HG02840 (cell line): ENCODE measurements around the gene RASA4B.
A peak's percentile ranks its signal among the peaks of the same experiment; 100 is the strongest.
"Not testable (repeated sequence)": the region's sequence is repeated elsewhere in the genome, so short reads cannot be mapped to it uniquely, and the experiment has no call there.

Experiments used
- ATAC-seq: cut with Tn5 transposase; IDR thresholded peaks from one replicate; pipeline ENCODE4 v1.9.1; 2021; ENCODE audit warnings: mild to moderate bottlenecking, moderate library complexity, moderate number of reproducible peaks; ENCODE audit not compliant: unreplicated experiment, low FRiP score

Gene RASA4B

DNA sequence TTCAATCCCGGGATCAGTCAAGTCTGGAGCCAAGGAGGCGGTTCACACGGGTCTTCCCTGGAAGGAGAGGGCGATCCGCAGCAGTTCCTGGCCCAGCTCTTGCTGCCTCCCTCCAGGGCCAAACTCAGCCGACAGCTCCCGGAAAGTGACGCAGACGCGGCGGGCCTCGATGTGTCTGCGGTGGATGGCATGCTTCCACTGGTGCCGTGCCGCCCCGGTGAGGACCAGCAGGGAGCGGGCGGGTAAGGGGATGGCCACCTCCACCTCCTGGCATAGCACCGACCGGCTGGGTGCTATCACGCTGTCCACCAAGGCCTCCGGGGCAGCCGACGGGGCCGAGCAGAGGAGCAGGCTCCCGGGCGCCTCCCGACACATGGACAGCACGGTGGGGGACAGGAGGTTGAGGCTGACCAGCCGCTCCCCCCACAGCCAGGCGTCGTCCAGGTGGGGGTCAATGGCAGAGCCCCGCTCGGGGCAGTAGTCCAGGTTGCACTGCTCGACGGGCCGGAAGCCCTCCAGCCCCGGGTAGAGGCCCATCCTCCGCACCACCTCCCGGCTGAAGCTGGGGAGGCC lies 60.1 kb downstream of the RASA4B start:
- no peak for ATAC-seq

- ATAC-seq = no peak
Measured at GRCh38 chr7:102456327-102456726, 61.2 kb downstream of the RASA4B start.

- ATAC-seq = no peak
Measured at GRCh38 chr7:102455596-102455995, 62.0 kb downstream of the RASA4B start.

DNA sequence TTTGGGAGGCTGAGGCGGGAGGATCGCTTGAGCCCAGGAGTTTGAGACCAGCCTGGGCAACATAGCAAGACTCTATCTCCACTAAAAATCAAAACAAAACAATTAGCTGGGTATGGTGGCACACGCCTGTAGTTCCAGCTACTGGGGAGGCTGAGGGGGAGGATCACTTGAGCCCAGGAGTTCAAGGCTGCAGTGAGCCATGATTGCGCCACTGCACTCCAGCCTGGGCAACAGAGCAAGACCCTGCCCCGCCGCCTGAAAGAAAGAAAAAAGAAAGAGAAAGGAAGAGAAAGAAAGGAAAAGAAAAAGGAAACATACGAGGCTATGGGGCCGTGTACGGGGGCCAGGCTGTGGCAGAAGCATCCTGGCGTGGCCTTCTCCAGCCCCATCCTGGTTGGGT lies 62.6 kb downstream of the RASA4B start:
- ATAC-seq = not testable (repeated sequence)

DNA sequence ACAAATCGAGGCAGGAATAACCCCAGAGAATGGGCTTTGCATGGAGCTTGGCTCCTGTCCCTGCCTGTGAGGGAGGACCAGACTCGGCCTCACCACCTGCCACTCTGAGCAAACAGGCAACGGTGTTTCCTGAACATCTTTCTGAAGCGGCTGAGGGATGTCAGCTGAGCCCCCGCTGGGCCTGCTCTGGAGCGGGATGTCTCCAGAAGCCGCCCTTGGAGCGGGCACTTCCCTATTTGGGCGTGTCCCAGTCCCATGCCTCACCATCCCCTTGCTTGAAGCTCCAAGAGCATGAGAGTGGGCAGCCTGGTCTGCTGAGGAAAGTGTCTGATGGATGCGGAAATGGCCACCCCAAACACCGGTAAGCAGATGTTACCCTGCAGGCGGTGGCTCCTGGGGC lies 63.1 kb downstream of the RASA4B start:
- no peak for ATAC-seq

- ATAC-seq = no peak
Measured at GRCh38 chr7:102453319-102453718, 64.3 kb downstream of the RASA4B start.

DNA sequence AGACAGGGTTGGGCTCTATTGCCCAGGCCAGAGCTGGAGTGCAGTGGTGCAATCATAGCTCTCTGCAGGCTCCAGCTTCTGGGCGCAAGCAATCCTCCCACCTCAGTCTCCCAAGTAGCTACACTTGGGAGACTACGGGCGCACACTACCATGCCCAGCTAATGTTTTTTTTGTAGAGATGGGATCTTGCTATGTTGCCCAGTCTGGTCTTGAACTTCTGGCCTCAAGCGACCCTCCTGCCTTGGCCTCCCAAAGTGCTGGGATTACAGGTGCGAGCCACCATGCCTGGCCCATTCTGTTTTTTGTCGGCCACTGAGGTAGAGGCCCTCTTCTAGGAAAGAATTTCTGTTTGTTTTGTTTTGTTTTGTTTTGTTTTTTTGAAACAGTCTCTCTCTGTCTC lies 65.1 kb downstream of the RASA4B start:
- ATAC-seq = no peak

DNA sequence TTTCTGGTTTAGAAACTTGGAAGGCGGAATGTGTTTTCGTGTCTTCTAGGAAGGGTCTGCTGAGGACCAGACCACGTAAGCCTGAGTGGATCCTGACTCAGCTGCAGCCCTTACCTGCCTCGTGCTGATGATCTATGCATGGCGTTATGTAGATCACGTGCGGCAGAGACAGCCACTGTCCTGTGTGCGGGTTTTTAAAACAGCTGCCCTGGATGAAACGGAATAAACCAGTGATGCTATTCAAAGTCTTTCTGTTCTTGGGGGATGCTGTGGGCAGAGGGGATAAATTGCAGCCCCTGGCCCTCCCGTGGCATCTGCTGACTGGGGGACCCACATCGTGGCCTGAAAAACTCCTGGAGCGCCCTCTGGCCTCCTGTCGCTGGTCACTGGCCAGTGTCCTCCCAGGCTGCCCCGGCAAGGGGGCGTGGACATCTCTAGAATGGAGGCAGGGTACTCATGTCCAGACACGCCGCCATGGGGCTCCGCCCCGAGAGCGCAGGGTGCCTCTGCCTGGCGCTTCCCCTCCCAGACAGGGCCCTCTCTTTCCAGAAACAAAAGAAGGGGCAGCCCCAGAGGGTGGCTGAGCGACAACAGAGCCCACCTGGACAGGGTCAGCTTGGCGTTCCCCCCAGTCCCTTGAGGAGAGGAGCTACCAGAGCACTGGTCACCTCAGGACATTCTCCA lies 66.1 kb downstream of the RASA4B start:
- no peak for ATAC-seq

- ATAC-seq = no peak
Measured at GRCh38 chr7:102450242-102450641, 67.3 kb downstream of the RASA4B start.

- no peak for ATAC-seq
Measured at GRCh38 chr7:102449136-102449535, 68.4 kb downstream of the RASA4B start.

GRCh38 chr7:102447311-102447710 lies 70.3 kb downstream of the RASA4B start:
- no peak for ATAC-seq

- no peak for ATAC-seq
Measured at GRCh38 chr7:102446387-102447156, 71.0 kb downstream of the RASA4B start.

DNA sequence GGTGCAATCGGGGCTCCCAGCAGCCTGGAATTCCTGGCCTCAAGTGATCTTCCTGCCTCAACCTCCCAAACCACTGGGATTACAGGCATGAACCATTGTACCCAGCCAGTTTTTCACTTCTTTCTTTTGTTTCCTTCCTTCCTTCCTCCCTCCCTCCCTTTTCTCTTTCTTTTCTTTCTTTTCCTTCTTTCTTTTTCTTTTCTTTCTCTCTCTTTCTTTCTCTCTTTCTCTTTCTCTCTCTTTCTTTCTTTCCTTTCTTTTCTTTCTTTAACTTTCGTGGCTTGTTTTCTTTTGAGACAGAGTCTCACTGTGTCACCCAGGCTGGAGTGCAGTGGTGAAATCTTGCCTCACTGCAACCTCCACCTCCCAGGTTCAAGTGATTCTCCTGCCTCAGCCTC lies 71.9 kb downstream of the RASA4B start:
- ATAC-seq = no peak

DNA sequence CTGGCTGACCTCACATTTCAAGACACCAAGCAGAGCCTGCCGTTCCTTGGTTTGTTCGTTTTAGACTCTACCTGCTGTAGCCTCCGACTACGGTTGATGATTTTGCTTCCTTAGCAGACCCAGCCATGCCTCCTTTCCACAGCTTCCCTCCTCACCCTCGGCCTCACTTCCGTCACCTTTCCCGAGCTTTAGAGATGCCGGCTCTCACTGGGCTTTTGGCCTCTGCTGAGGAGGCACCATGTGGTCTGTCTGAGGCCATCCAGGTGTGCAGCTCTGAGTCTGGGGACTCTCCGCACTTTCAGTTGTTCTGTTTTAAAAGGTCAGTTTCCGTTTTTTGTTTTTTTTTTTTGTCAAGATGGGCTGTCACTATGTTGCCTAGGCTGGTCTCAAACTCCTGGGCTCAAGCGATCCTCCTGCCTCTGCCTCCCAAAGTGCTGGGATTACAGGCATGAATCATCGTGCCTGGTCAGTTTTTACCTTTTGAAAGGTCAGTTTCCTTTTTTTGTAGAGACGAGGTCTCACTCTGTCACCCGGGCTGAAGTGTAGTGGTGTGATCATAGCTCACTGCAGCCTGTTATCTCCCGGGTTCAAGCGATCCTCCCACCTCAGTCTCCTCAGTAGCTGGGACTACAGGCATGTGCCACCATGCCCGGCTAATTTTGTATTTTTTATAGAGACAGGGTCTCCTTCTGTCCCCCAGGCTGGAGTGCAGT lies 72.5 kb downstream of the RASA4B start:
- ATAC-seq = peak; percentile 33

GRCh38 chr7:102439963-102440795 lies 77.4 kb downstream of the RASA4B start:
- no peak for ATAC-seq

- ATAC-seq = no peak
Measured at GRCh38 chr7:102436118-102436517, 81.5 kb downstream of the RASA4B start.

GRCh38 chr7:102434039-102434486 lies 83.5 kb downstream of the RASA4B start:
- no peak for ATAC-seq

DNA sequence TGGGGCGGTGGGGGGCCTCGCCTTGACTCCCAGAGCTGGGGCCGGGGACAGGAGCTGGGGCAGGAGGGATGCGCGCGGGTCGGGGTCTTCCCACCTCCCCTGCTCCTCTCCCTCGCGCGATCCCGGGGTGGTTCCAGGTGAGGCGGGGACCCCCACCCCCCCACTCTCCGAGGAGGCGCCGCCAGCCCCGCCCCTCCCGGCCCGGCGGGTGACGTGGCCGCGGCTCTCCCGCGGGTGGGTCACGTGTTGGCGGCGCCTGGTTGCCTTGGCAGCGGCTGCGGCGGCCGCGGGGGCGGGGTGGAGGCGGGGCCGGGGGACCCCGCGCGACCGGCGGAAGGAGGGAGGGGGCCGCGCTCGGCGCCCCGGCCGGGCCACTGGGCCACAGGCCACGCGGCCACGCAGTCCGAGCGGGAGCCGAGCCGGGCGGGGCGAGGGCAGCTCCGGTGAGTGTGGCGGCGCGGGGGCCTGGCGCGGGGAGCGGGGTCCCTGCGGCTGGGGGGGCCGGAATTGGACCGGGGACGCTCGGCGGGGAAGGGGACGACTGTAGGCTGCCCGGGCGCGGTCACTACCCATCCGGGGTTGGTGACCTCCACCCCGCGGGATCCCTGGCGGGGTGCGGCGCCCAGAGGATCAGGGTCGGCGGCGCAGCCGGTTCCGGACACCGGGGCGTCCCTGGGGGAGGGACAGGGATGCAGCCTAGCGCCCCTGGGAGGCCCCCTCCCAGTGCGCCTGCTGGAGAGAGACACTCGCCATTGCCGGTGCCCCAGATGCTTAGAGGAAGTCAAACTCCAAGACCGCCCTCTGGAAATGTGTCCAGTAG lies 84.1 kb downstream of the RASA4B start, which contains the start of gene ORAI2:
Gene ORAI2, plus strand, starts transcription at position 357 of the 820 bp plus-strand sequence. CDS start 5,382 bp downstream, outside the sequence.
- peak; percentile 70 for ATAC-seq
